A549 (cell line): ENCODE data around the gene IFT80. TPM values are rescaled to one million over a fixed set of nuclear protein-coding genes. Genes with fewer than 3 reads are reported as not detected.

Source experiments
- ATAC-seq, 2 experiments: fragments of 200-7000 bp in 1 of 2; fragments of >200 bp in 1 of 2; cut with Nextera tagmentation in 1 of 2; cut with Tn5 transposase in 1 of 2; 3 replicates each; pipeline versions ENCODE4 v1.8.0 to v1.9.1; 2018 to 2020; ENCODE audit warnings: mild to moderate bottlenecking in 1 of 2, moderate library complexity in 1 of 2
- CTCF ChIA-PET: fragments of 300-600 bp; sonication (Branson Sonifier 250); formaldehyde crosslinking; extraction: SDS; loops from one replicate; lab custom pipeline; 2021; ENCODE audit warnings: antibody characterized with exemption, inconsistent platforms; lab: Yijun Ruan, JAX
- POLR2A ChIA-PET: fragments of 350-600 bp; formaldehyde crosslinking; extraction: SDS; loops from one replicate; lab custom pipeline; 2021; ENCODE audit warnings: antibody characterized with exemption, inconsistent platforms; lab: Yijun Ruan, JAX
- DNase-seq, 2 experiments: peaks; one replicate each; pipeline versions ENCODE4 v3.0.0 to v3.0.0-alpha.2; 2011 to 2016; ENCODE audit warnings: low read depth in 1 of 2, low spot score in 1 of 2
- FAIRE-seq: peaks from 2 replicates; lab custom pipeline; 2011; peaks lifted over from hg19 to GRCh38; lab: Jason Lieb, UNC
- H3K27ac ChIP-seq, 2 experiments: fragments of >200 bp; sonication (Bioruptor Twin); formaldehyde crosslinking; 3 replicates each; pipeline ENCODE4 v1.5.1; 2016 to 2017
- H3K4me1 ChIP-seq: fragments of >200 bp; sonication (Bioruptor Twin); formaldehyde crosslinking; 3 replicates; pipeline ENCODE4 v1.6.1; 2016
- H3K4me2 ChIP-seq: fragments of >200 bp; sonication (Bioruptor Twin); formaldehyde crosslinking; 3 replicates; pipeline ENCODE4 v1.6.1; 2016
- H3K4me3 ChIP-seq: fragments of >200 bp; sonication (Bioruptor Twin); formaldehyde crosslinking; 3 replicates; pipeline ENCODE4 v1.5.1; 2016
- H3K9me3 ChIP-seq: fragments of >200 bp; sonication (Bioruptor Twin); formaldehyde crosslinking; 3 replicates; pipeline ENCODE4 v1.6.1; 2016
- BHLHE40 ChIP-seq: IDR thresholded peaks from 2 replicates; pipeline ENCODE4 v1.6.1; 2012; ENCODE audit warnings: low read depth, low read length, inconsistent platforms
- CBX2 ChIP-seq: fragments of 200-600 bp; sonication (generic); IDR thresholded peaks from 2 replicates; pipeline ENCODE4 v1.6.1; 2016; ENCODE audit warnings: low read depth, mild to moderate bottlenecking, borderline replicate concordance
- CHD2 ChIP-seq: fragments of 150-350 bp; IDR thresholded peaks from 2 replicates; pipeline ENCODE4 v1.6.1; 2014; ENCODE audit warnings: low read length; ENCODE audit not compliant: partially characterized antibody
- CHD4 ChIP-seq: fragments of 200-600 bp; sonication (generic); IDR thresholded peaks from 2 replicates; pipeline ENCODE4 v1.6.1; 2016; ENCODE audit warnings: antibody characterized with exemption, mild to moderate bottlenecking, borderline replicate concordance
- EHF ChIP-seq: fragments of 250-450 bp; sonication (Bioruptor Pico); IDR thresholded peaks from 2 replicates; pipeline ENCODE4 v1.5.0; 2020; ENCODE audit warnings: mild to moderate bottlenecking
- FOSB ChIP-seq: fragments of 250-450 bp; sonication (Bioruptor Pico); IDR thresholded peaks from 2 replicates; pipeline ENCODE4 v1.5.0; 2020; ENCODE audit warnings: mild to moderate bottlenecking, moderate library complexity
- GATA3 ChIP-seq: IDR thresholded peaks from 2 replicates; pipeline ENCODE4 v1.6.1; 2012; ENCODE audit warnings: borderline replicate concordance
- HMGXB4 ChIP-seq: fragments of 250-450 bp; sonication (Bioruptor Pico); IDR thresholded peaks from 2 replicates; pipeline ENCODE4 v1.5.0; 2021; ENCODE audit warnings: mild to moderate bottlenecking, moderate library complexity, borderline replicate concordance
- HOXA7 ChIP-seq: fragments of 250-450 bp; sonication (Bioruptor Pico); IDR thresholded peaks from 2 replicates; pipeline ENCODE4 v1.5.0; 2020; ENCODE audit warnings: mild to moderate bottlenecking, moderate library complexity
- HOXB13 ChIP-seq: fragments of 250-450 bp; sonication (Bioruptor Pico); IDR thresholded peaks from 2 replicates; pipeline ENCODE4 v1.5.0; 2020; ENCODE audit warnings: low read depth, mild to moderate bottlenecking, moderate library complexity
- JUNB ChIP-seq: fragments of >200 bp; sonication (Bioruptor Twin); formaldehyde crosslinking; IDR thresholded peaks from 2 replicates; pipeline ENCODE4 v1.6.1; 2016
- MAFK ChIP-seq: fragments of 450-650 bp; IDR thresholded peaks from 2 replicates; pipeline ENCODE4 v1.6.1; 2014; ENCODE audit not compliant: partially characterized antibody
- MAX ChIP-seq: IDR thresholded peaks from 2 replicates; pipeline ENCODE4 v1.6.1; 2012
- MYC ChIP-seq: IDR thresholded peaks from 2 replicates; pipeline ENCODE4 v1.6.1; 2012; ENCODE audit warnings: mild to moderate bottlenecking, inconsistent platforms, low read length, improper control_type of control experiment, borderline replicate concordance
- NR3C1 ChIP-seq: fragments of >200 bp; sonication (Bioruptor Twin); formaldehyde crosslinking; IDR thresholded peaks from 3 replicates; pipeline ENCODE4 v1.6.1; 2017
- POLR2A ChIP-seq: IDR thresholded peaks from 2 replicates; pipeline ENCODE4 v1.6.1; 2012; ENCODE audit warnings: mild to moderate bottlenecking, low read length
- RAD21 ChIP-seq, 2 experiments: fragments of >200 bp in 1 of 2; sonication (Bioruptor Twin) in 1 of 2; formaldehyde crosslinking in 1 of 2; IDR thresholded peaks in 1 of 2; conservative IDR thresholded peaks in 1 of 2; 2 replicates in 1 of 2; 3 replicates in 1 of 2; pipeline ENCODE4 v1.6.1; 2012 to 2018; ENCODE audit warnings: inconsistent platforms in 1 of 2
- RARB ChIP-seq: fragments of 250-450 bp; sonication (Bioruptor Pico); IDR thresholded peaks from 2 replicates; pipeline ENCODE4 v1.8.0; 2021; ENCODE audit warnings: mild to moderate bottlenecking, moderate library complexity
- RCOR1 ChIP-seq: fragments of 150-350 bp; IDR thresholded peaks from 2 replicates; pipeline ENCODE4 v1.6.1; 2014; ENCODE audit warnings: antibody characterized with exemption, low read length, low read depth
- SMC3 ChIP-seq: fragments of >200 bp; sonication (Bioruptor Twin); formaldehyde crosslinking; IDR thresholded peaks from 3 replicates; pipeline ENCODE4 v1.6.1; 2018; ENCODE audit warnings: inconsistent platforms
- WGBS: methylation state at CpG from one replicate; pipeline ENCODE4 v1.1.6; 2017; ENCODE audit errors: missing lambda C conversion rate; 5-methylcytosine and 5-hydroxymethylcytosine counted together
- polyA plus RNA-seq, 4 experiments: library from polyadenylated mRNA; depleted of rRNA in 3 of 4; stranded (reverse); fragments of >200 nt; fragmentation: RNase III in 1 of 4; extraction: RNeasy Plus Mini Kit Qiagen cat#74134 plus additional on column Dnase treatment in 1 of 4; gene quantifications; 2 replicates in 3 of 4; 3 replicates in 1 of 4; pipeline ENCODE4 v1.2.3, GENCODE V29; 2011 to 2017
- TF ChIP-seq, protein P1 (sequence below): fragments of >200 bp; sonication (Bioruptor Twin); formaldehyde crosslinking; IDR thresholded peaks from 3 replicates; pipeline ENCODE4 v1.6.1; 2016

Gene IFT80
- polyA plus RNA-seq, 2 of the 4 experiments (the other 2 are of a cell fraction) = 30.6 to 41.8 TPM

DNA sequence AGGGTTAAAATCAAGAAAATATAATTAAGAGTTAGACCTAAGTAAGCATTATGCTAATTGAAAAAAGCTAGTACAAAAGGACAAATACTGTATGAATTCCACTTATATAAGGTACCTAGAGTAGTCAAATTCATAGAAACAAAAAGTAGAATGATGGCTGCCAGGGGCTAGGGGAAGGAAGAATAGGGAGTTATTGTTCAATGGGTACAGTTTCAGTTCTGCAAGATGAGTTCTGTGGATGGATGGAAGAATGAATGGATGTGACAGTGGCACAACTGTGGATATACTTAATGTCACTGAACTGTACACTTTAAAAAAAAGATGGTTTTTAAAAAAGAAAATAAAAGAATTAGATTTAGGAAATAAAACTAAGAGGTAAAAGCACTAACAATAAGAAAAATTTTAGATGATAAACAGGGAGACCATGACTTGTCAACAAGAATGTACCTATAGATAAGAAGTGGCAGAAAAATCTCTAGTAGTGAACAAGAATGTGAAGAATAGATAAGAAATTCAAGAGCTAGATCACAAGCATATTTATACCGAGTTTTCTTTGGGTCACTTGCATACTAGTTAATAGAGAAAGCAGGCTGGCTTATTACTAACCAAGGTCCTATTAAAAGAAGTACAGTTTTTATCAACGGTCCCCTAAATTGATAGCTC lies 5.5 kb downstream of the IFT80 start:
- DNase-seq = no peak
- H3K4me1 ChIP-seq = peaks cover 9% of the 10 kb centered on the region
- POLR2A ChIA-PET = no interaction called here
- CTCF ChIA-PET = no interaction called here
- no peak for ATAC-seq
- no peak for FAIRE-seq
- WGBS = 80% methylated on average over 2 of the region's 2 CpGs
- H3K4me3 ChIP-seq = no peak overlapping the region
- no peak overlapping the region for H3K27ac ChIP-seq
- TF ChIP-seq CBX2 (no peak), FOSB (CRISPR knock-in tag) (no peak), BHLHE40 (no peak)
- H3K4me2 ChIP-seq = no peak overlapping the region
- H3K9me3 ChIP-seq = no peaks in the 10 kb centered on the region

DNA sequence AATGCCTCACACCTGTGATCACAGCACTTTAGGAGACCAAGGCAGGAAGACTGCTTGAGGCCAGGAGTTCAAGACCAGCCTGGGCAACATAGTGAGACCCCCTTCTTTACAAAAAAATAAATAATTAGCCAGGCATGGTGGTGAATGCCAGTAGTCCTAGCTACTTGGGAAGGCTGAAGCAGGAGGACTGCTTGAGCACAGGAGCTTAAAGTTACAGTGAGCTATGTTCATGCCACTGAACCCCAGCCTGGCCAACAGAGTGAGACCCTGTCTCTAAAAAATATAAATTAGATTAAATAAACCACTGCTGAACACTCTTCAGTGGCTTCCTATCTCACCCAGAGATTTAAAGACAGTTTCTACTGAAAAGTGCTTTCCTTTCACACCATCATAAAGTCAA lies 6.2 kb downstream of the IFT80 start:
- POLR2A ChIA-PET = no interaction called here

GRCh38 chr3:160390565-160391138 lies 8.4 kb downstream of the IFT80 start:
- H3K4me1 ChIP-seq = no peaks in the 10 kb centered on the region; the same call in 2 of the 3 replicates
- ChIA-PET POLR2A (no interaction called here), CTCF (interaction anchor here (0.6 to 1.0 kb wide), 4 partner anchors 11 to 1016 kb away, joined by 3 to 4 read pairs (median 3); no protein-coding TSS in a partner anchor)
- H3K4me3 ChIP-seq = no peak overlapping the region
- no peak overlapping the region for H3K27ac ChIP-seq
- no peak for ATAC-seq
- no peak for DNase-seq
- H3K9me3 ChIP-seq = no peaks in the 10 kb centered on the region
- H3K4me2 ChIP-seq = no peak overlapping the region
- TF ChIP-seq RARB (CRISPR knock-in tag) = no peak
- no peak for TF ChIP-seq MAX
- TF ChIP-seq NR3C1 = no peak
- no peak for TF ChIP-seq HOXA7 (CRISPR knock-in tag)
- no peak for TF ChIP-seq CHD4
- no peak for TF ChIP-seq MYC
- TF ChIP-seq GATA3 = no peak
- TF ChIP-seq, protein P1, sequence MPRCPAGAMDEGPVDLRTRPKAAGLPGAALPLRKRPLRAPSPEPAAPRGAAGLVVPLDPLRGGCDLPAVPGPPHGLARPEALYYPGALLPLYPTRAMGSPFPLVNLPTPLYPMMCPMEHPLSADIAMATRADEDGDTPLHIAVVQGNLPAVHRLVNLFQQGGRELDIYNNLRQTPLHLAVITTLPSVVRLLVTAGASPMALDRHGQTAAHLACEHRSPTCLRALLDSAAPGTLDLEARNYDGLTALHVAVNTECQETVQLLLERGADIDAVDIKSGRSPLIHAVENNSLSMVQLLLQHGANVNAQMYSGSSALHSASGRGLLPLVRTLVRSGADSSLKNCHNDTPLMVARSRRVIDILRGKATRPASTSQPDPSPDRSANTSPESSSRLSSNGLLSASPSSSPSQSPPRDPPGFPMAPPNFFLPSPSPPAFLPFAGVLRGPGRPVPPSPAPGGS = no peak
- TF ChIP-seq FOSB (CRISPR knock-in tag) = no peak
- TF ChIP-seq SMC3 = no peak
- TF ChIP-seq HMGXB4 (CRISPR knock-in tag) = no peak
- no peak for TF ChIP-seq RCOR1
- no peak for TF ChIP-seq POLR2A
- TF ChIP-seq RAD21 (conservative IDR thresholded peaks at IDR 0.05 in 1 of 2, IDR thresholded peaks at IDR 0.05 in 1 of 2) = no peak
- TF ChIP-seq JUNB = no peak
- TF ChIP-seq, all 56 proteins: peak for 0
- 96% methylated on average over 3 of the region's 3 CpGs for WGBS
- FAIRE-seq = no peak

More for the DNA sequence above, 6.2 kb downstream of the IFT80 start:
- no peak overlapping the region for H3K27ac ChIP-seq
- no peaks in the 10 kb centered on the region for H3K9me3 ChIP-seq
- TF ChIP-seq HOXB13 (CRISPR knock-in tag) (no peak), MAX (no peak), MAFK (no peak), EHF (CRISPR knock-in tag) (no peak), CHD2 (no peak)
- no peak overlapping the region for H3K4me2 ChIP-seq
- DNase-seq = no peak
- peaks cover 3% of the 10 kb centered on the region; the same call in 2 of the 3 replicates for H3K4me1 ChIP-seq
- FAIRE-seq = no peak
- CTCF ChIA-PET = interaction anchor here (0.6 to 0.9 kb wide), 2 partner anchors 22 to 1627 kb away, joined by 3 read pairs; no protein-coding TSS in a partner anchor
- ATAC-seq = no peak
- H3K4me3 ChIP-seq = no peak overlapping the region
